ENCODE results near the gene ATP2C1.
A peak's percentile ranks its signal among the peaks of the same experiment; 100 is the strongest.

Gene ATP2C1, protein sequence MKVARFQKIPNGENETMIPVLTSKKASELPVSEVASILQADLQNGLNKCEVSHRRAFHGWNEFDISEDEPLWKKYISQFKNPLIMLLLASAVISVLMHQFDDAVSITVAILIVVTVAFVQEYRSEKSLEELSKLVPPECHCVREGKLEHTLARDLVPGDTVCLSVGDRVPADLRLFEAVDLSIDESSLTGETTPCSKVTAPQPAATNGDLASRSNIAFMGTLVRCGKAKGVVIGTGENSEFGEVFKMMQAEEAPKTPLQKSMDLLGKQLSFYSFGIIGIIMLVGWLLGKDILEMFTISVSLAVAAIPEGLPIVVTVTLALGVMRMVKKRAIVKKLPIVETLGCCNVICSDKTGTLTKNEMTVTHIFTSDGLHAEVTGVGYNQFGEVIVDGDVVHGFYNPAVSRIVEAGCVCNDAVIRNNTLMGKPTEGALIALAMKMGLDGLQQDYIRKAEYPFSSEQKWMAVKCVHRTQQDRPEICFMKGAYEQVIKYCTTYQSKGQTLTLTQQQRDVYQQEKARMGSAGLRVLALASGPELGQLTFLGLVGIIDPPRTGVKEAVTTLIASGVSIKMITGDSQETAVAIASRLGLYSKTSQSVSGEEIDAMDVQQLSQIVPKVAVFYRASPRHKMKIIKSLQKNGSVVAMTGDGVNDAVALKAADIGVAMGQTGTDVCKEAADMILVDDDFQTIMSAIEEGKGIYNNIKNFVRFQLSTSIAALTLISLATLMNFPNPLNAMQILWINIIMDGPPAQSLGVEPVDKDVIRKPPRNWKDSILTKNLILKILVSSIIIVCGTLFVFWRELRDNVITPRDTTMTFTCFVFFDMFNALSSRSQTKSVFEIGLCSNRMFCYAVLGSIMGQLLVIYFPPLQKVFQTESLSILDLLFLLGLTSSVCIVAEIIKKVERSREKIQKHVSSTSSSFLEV

DNA sequence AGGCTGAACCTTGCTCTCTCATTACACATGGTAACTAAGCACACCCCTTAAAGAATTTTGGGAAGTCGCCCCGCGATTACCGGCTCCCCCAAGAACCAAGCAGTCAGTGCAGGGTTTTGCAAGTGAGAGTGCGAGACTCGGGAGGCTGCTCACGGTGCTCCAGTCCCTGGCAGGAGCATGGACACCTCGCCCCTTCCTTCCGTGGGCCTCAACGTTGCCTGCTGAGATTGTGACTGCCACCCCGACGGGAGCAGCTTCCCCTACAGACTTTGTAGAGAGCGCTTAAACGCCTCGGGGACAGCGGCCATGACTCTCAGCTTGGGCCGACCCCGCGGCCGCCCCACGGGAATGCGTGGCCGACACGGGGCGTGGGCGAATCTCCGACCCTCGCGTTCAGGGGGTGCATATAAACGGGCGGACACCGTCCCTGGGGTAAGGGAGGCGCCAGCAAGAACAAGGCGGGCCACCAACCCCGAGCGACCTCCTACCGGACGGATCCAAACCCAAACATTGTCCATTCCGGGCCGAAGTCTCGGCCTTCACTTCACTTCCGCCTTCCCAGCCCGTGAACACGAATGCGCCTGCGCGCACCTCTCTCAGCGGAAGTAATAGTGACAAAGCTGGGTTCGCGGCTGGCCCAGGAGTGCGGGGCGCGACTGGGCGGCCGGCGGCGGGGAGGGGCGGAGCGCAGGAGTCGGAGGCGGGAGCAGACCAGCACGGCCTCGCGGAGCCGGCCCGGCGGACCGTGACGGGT is at the start of gene ATP2C1:
ATP2C1 (plus strand) TSS at position 709 of the 754 bp plus-strand sequence. CDS start 686 bp downstream, outside the sequence.
- Histone ChIP-seq H3K27ac (peak within 1 kb of the TSS; percentile 78), H3K36me3 (ENCODE audit: insufficient read depth, low read length) (0 out of 2 replicates have a peak, but pooled peaks cover 3% of the 10 kb centered on the region), H3K9ac (ENCODE audit: insufficient read length) (peak within 1 kb of the TSS; percentile 93), H3K9me3 (ENCODE audit: low read depth, low read length) (no peaks in the 10 kb centered on the region), H3K4me3 (peak within 1 kb of the TSS; percentile 88)
- no peak for TF ChIP-seq EZH2 (IDR thresholded peaks at IDR 0.05)
- TF ChIP-seq FOXP2 (optimal IDR thresholded peaks at IDR 0.05; ENCODE audit: control extremely low read depth, extremely low read length, insufficient read depth) = no peak
- TF ChIP-seq POLR2AphosphoS5 (IDR thresholded peaks at IDR 0.05; ENCODE audit: borderline replicate concordance, low read depth, low read length) = peak; percentile 95
- DNase-seq (ENCODE audit: low read depth, low spot score) = no peak

GRCh38 chr3:130844462-130844861 is 49.4 kb upstream of the ATP2C1 start:
- H3K9me3 ChIP-seq (ENCODE audit: low read depth, low read length) = no peaks in the 10 kb centered on the region
- H3K4me3 ChIP-seq = no peak overlapping the region
- TF ChIP-seq FOXP2 (optimal IDR thresholded peaks at IDR 0.05; ENCODE audit: control extremely low read depth, extremely low read length, insufficient read depth) = no peak
- no peak for TF ChIP-seq POLR2AphosphoS5 (IDR thresholded peaks at IDR 0.05; ENCODE audit: borderline replicate concordance, low read depth, low read length)
- no peak for TF ChIP-seq EZH2 (IDR thresholded peaks at IDR 0.05)
- no peak overlapping the region for H3K27ac ChIP-seq
- DNase-seq (ENCODE audit: low read depth, low spot score) = no peak
- H3K9ac ChIP-seq (ENCODE audit: insufficient read length) = no peak overlapping the region
- H3K36me3 ChIP-seq (ENCODE audit: insufficient read depth, low read length) = no peaks in the 10 kb centered on the region

GRCh38 chr3:130846181-130846580 is 47.7 kb upstream of the ATP2C1 start:
- no peak for DNase-seq (ENCODE audit: low read depth, low spot score)
- Histone ChIP-seq H3K27ac (no peak overlapping the region), H3K9ac (ENCODE audit: insufficient read length) (no peak overlapping the region), H3K36me3 (ENCODE audit: insufficient read depth, low read length) (no peaks in the 10 kb centered on the region), H3K4me3 (no peak overlapping the region), H3K9me3 (ENCODE audit: low read depth, low read length) (no peaks in the 10 kb centered on the region)
- TF ChIP-seq POLR2AphosphoS5 (IDR thresholded peaks at IDR 0.05; ENCODE audit: borderline replicate concordance, low read depth, low read length) (no peak), EZH2 (IDR thresholded peaks at IDR 0.05) (no peak), FOXP2 (optimal IDR thresholded peaks at IDR 0.05; ENCODE audit: control extremely low read depth, extremely low read length, insufficient read depth) (no peak)

DNA sequence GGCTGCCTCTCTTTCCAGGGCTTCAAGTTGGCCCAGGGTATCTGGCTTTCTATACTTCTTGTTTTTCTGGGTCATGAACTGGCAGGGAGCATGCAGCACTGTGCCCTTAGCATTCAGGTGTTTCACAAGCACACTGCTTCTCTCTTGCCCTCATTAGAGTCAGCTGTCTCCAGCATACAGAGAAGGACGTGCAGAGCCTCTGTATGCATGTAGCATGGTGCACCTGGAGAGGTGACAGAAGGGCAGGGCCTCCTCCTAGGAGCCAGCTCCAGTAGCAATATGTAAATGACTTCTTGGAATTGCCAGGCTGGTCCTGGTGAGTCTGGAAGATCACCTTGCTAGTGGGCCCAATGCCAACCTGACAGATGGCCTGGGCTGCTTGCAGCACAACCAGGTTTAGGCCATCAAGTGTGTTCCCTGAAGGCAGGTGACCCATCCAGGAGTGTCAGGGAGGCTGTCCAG is 44.8 kb upstream of the ATP2C1 start:
- H3K9ac ChIP-seq (ENCODE audit: insufficient read length) = no peak overlapping the region
- no peak overlapping the region for H3K27ac ChIP-seq
- no peak for TF ChIP-seq EZH2 (IDR thresholded peaks at IDR 0.05)
- TF ChIP-seq FOXP2 (optimal IDR thresholded peaks at IDR 0.05; ENCODE audit: control extremely low read depth, extremely low read length, insufficient read depth) = no peak
- TF ChIP-seq POLR2AphosphoS5 (IDR thresholded peaks at IDR 0.05; ENCODE audit: borderline replicate concordance, low read depth, low read length) = no peak
- no peak for DNase-seq (ENCODE audit: low read depth, low spot score)
- H3K36me3 ChIP-seq (ENCODE audit: insufficient read depth, low read length) = no peaks in the 10 kb centered on the region
- H3K4me3 ChIP-seq = no peak overlapping the region
- H3K9me3 ChIP-seq (ENCODE audit: low read depth, low read length) = no peaks in the 10 kb centered on the region

GRCh38 chr3:130850044-130850797 is 43.7 kb upstream of the ATP2C1 start:
- no peak overlapping the region for H3K27ac ChIP-seq
- no peak overlapping the region for H3K9ac ChIP-seq (ENCODE audit: insufficient read length)
- peak; percentile 55 for DNase-seq (ENCODE audit: low read depth, low spot score)
- no peaks in the 10 kb centered on the region for H3K36me3 ChIP-seq (ENCODE audit: insufficient read depth, low read length)
- no peaks in the 10 kb centered on the region for H3K9me3 ChIP-seq (ENCODE audit: low read depth, low read length)
- H3K4me3 ChIP-seq = peak overlapping the region; percentile 9
- TF ChIP-seq EZH2 (IDR thresholded peaks at IDR 0.05) (no peak), POLR2AphosphoS5 (IDR thresholded peaks at IDR 0.05; ENCODE audit: borderline replicate concordance, low read depth, low read length) (no peak), FOXP2 (optimal IDR thresholded peaks at IDR 0.05; ENCODE audit: control extremely low read depth, extremely low read length, insufficient read depth) (no peak)

DNA sequence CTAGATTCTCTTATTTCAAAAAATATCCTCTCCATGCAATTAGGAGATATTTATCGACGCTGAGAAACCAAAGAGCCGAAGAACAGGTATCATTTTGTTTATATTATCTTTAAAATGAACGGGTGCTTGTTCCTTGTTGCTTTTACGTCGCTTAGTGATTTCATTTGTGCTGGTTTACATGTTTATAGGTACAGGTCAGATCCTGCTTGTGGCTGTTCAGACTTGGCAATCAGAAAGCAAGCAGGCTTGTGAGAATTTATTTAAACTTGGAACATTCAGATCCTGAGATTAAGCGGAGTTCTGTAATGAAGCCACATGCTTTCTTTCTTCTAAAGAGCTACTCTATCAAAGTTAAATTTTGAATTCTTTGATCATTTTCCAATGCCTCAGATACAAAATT is 43.0 kb upstream of the ATP2C1 start:
- Histone ChIP-seq H3K27ac (no peak overlapping the region), H3K4me3 (no peak overlapping the region), H3K36me3 (ENCODE audit: insufficient read depth, low read length) (no peaks in the 10 kb centered on the region), H3K9ac (ENCODE audit: insufficient read length) (no peak overlapping the region), H3K9me3 (ENCODE audit: low read depth, low read length) (no peaks in the 10 kb centered on the region)
- TF ChIP-seq FOXP2 (optimal IDR thresholded peaks at IDR 0.05; ENCODE audit: control extremely low read depth, extremely low read length, insufficient read depth) = no peak
- no peak for TF ChIP-seq POLR2AphosphoS5 (IDR thresholded peaks at IDR 0.05; ENCODE audit: borderline replicate concordance, low read depth, low read length)
- TF ChIP-seq EZH2 (IDR thresholded peaks at IDR 0.05) = no peak
- DNase-seq (ENCODE audit: low read depth, low spot score) = no peak

DNA sequence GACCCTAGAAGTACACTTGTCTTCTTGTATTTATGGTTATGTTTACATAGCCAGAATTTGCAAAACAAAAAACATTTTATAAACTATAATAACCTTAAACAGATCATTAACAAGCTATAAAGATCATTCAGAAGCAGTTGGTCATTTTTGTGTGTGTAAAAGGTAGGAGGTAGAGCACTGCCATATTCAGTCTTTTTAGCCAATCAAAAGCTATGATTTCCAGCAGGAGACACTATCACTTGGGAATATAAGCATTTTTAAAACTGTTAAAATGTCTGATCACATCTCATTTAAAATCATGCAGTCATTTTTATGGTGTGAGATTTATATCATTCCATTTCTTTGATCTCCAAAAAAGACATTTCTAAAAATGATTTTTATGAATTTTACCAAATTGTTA is 42.6 kb upstream of the ATP2C1 start:
- no peak overlapping the region for H3K9ac ChIP-seq (ENCODE audit: insufficient read length)
- H3K9me3 ChIP-seq (ENCODE audit: low read depth, low read length) = no peaks in the 10 kb centered on the region
- no peaks in the 10 kb centered on the region for H3K36me3 ChIP-seq (ENCODE audit: insufficient read depth, low read length)
- H3K27ac ChIP-seq = no peak overlapping the region
- TF ChIP-seq FOXP2 (optimal IDR thresholded peaks at IDR 0.05; ENCODE audit: control extremely low read depth, extremely low read length, insufficient read depth) (no peak), POLR2AphosphoS5 (IDR thresholded peaks at IDR 0.05; ENCODE audit: borderline replicate concordance, low read depth, low read length) (no peak), EZH2 (IDR thresholded peaks at IDR 0.05) (no peak)
- no peak for DNase-seq (ENCODE audit: low read depth, low spot score)
- H3K4me3 ChIP-seq = no peak overlapping the region
